SK-N-SH (cell line): Measurements from ENCODE around the gene GPATCH11. TPM values are rescaled to one million over a fixed set of nuclear protein-coding genes. Genes with fewer than 3 reads are reported as not detected.

Experiments used
- CTCF ChIA-PET: fragments of 300-600, 350-600 bp; formaldehyde crosslinking; extraction: SDS; loops from one replicate; lab custom pipeline; 2021; lab: Yijun Ruan, JAX
- POLR2A ChIA-PET: fragments of 350-600 bp; sonication (Branson Sonifier 250); formaldehyde crosslinking; extraction: SDS; loops from one replicate; lab custom pipeline; 2020; ENCODE audit warnings: antibody characterized with exemption, inconsistent platforms; lab: Yijun Ruan, JAX
- DNase-seq: peaks from one replicate; pipeline ENCODE4 v3.0.0; 2012
- H2AFZ ChIP-seq: fragments of 200-600 bp; sonication (generic); 2 replicates; pipeline ENCODE4 v1.8.1; 2016; ENCODE audit warnings: antibody characterized with exemption, mild to moderate bottlenecking, low read depth
- H3F3A ChIP-seq: fragments of 200-600 bp; sonication (generic); replicated peaks from 2 replicates; pipeline ENCODE3; 2016; ENCODE audit warnings: antibody characterized with exemption, mild to moderate bottlenecking; ENCODE audit not compliant: insufficient read depth
- H3K27ac ChIP-seq, 2 experiments: fragments of 200-500 bp in 1 of 2; fragments of 200-600 bp in 1 of 2; sonication (Bioruptor generic) in 1 of 2; sonication (generic), shearing (Covaris generic) in 1 of 2; 2 replicates each; pipeline versions ENCODE4 v1.5.1 to v1.6.1; 2014 to 2016; ENCODE audit warnings: low read depth in 2 of 2, inconsistent platforms in 1 of 2, low read length in 1 of 2, mild to moderate bottlenecking in 1 of 2, mixed read lengths in 1 of 2
- H3K27me3 ChIP-seq: fragments of 200-600 bp; sonication (generic), shearing (Covaris generic); 2 replicates; pipeline ENCODE4 v1.6.1; 2016; ENCODE audit warnings: mixed run types; ENCODE audit not compliant: insufficient read depth
- H3K36me3 ChIP-seq, 2 experiments: fragments of 200-500 bp in 1 of 2; fragments of 200-600 bp in 1 of 2; sonication (Bioruptor generic) in 1 of 2; sonication (generic) in 1 of 2; replicated peaks in 1 of 2; 2 replicates each; pipeline versions ENCODE3 to v1.5.1; 2014 to 2016; ENCODE audit warnings: low read length in 1 of 2, mild to moderate bottlenecking in 1 of 2; ENCODE audit not compliant: insufficient read depth in 2 of 2, control insufficient read depth in 1 of 2
- H3K4me1 ChIP-seq, 2 experiments: fragments of 200-500 bp in 1 of 2; fragments of 200-600 bp in 1 of 2; sonication (Bioruptor generic) in 1 of 2; sonication (generic), shearing (Covaris generic) in 1 of 2; 2 replicates each; pipeline versions ENCODE4 v1.5.1 to v1.6.1; 2014 to 2016; ENCODE audit warnings: low read depth in 1 of 2, low read length in 1 of 2, mixed run types in 1 of 2; ENCODE audit not compliant: insufficient read depth in 2 of 2, control insufficient read depth in 1 of 2
- H3K4me2 ChIP-seq: fragments of 200-600 bp; sonication (generic), shearing (Covaris generic); 2 replicates; pipeline ENCODE4 v1.6.1; 2017; ENCODE audit warnings: mixed run types
- H3K4me3 ChIP-seq, 2 experiments: fragments of 200-500 bp in 1 of 2; fragments of 200-600 bp in 1 of 2; sonication (Bioruptor generic) in 1 of 2; sonication (generic), shearing (Covaris generic) in 1 of 2; 2 replicates each; pipeline versions ENCODE4 v1.5.1 to v1.8.1; 2014 to 2016; ENCODE audit warnings: low read depth in 2 of 2, inconsistent platforms in 1 of 2, low read length in 1 of 2, mild to moderate bottlenecking in 1 of 2, mixed read lengths in 1 of 2, moderate library complexity in 1 of 2
- H3K79me2 ChIP-seq: fragments of 200-600 bp; sonication (generic); 2 replicates; pipeline ENCODE4 v1.8.1; 2017; ENCODE audit warnings: mild to moderate bottlenecking; ENCODE audit not compliant: insufficient read depth
- H3K9ac ChIP-seq: fragments of 200-600 bp; sonication (generic); 2 replicates; pipeline ENCODE4 v1.6.1; 2017; ENCODE audit warnings: mixed run types
- H3K9me2 ChIP-seq: fragments of 200-600 bp; sonication (generic); 2 replicates; pipeline ENCODE4 v1.6.1; 2017; ENCODE audit warnings: mixed run types
- H3K9me3 ChIP-seq: fragments of 200-600 bp; sonication (generic); 2 replicates; pipeline ENCODE4 v1.6.1; 2017; ENCODE audit warnings: mixed run types, mild to moderate bottlenecking, moderate library complexity
- H4K20me1 ChIP-seq: fragments of 200-600 bp; sonication (generic); 2 replicates; pipeline ENCODE4 v1.6.1; 2017; ENCODE audit warnings: mild to moderate bottlenecking, mixed run types; ENCODE audit not compliant: insufficient read depth
- ELF1 ChIP-seq: IDR thresholded peaks from 2 replicates; pipeline ENCODE4 v1.4.0; 2012
- EP300 ChIP-seq, 2 experiments: IDR thresholded peaks; 2 replicates each; pipeline versions ENCODE4 v1.4.0 to v1.6.1; 2012; ENCODE audit warnings: borderline replicate concordance in 1 of 2, low read depth in 1 of 2, low read length in 1 of 2
- EZH2phosphoT487 ChIP-seq: fragments of 200-600 bp; sonication (generic); IDR thresholded peaks from 2 replicates; pipeline ENCODE4 v1.6.1; 2017; ENCODE audit warnings: low read depth, mixed run types, mild to moderate bottlenecking, antibody characterized with exemption, moderate library complexity, borderline replicate concordance
- FOSL2 ChIP-seq: IDR thresholded peaks from 2 replicates; pipeline ENCODE4 v1.4.0; 2012; ENCODE audit warnings: low read depth, mild to moderate bottlenecking, moderate library complexity, borderline replicate concordance
- FOXJ3 ChIP-seq: sonication (generic); formaldehyde crosslinking; IDR thresholded peaks from 2 replicates; pipeline ENCODE4 v1.5.1; 2020; ENCODE audit warnings: mild to moderate bottlenecking, missing genetic modification reagents
- FOXM1 ChIP-seq: IDR thresholded peaks from 2 replicates; pipeline ENCODE4 v1.4.0; 2012; ENCODE audit warnings: low read depth, mild to moderate bottlenecking
- MXI1 ChIP-seq: IDR thresholded peaks from 2 replicates; pipeline ENCODE4 v1.6.1; 2012; ENCODE audit warnings: mild to moderate bottlenecking, low read depth, low read length, improper control_type of control experiment
- NRF1 ChIP-seq: IDR thresholded peaks from 2 replicates; pipeline ENCODE4 v1.6.1; 2012; ENCODE audit warnings: low read depth, mild to moderate bottlenecking, low read length
- RXRA ChIP-seq: IDR thresholded peaks from 2 replicates; pipeline ENCODE4 v1.4.0; 2012; ENCODE audit warnings: low read depth, mild to moderate bottlenecking, borderline replicate concordance
- SMC3 ChIP-seq: IDR thresholded peaks from 2 replicates; pipeline ENCODE4 v1.6.1; 2012; ENCODE audit warnings: low read depth, low read length, improper control_type of control experiment
- USF1 ChIP-seq: IDR thresholded peaks from 2 replicates; pipeline ENCODE4 v1.4.0; 2012; ENCODE audit warnings: low read depth, borderline replicate concordance
- WGBS: methylation state at CpG from one replicate; pipeline ENCODE4 v1.1.6; 2017; ENCODE audit warnings: low lambda C conversion rate; 5-methylcytosine and 5-hydroxymethylcytosine counted together
- polyA plus RNA-seq, 3 experiments: library from polyadenylated mRNA; depleted of rRNA; stranded (reverse); fragments of >200 nt; gene quantifications; 2 replicates each; pipeline ENCODE4 v1.2.3, GENCODE V29; 2012
- TF ChIP-seq, protein P1 (sequence below): IDR thresholded peaks from 2 replicates; pipeline ENCODE4 v1.4.0; 2012; ENCODE audit warnings: low read depth

Gene GPATCH11
- polyA plus RNA-seq, 1 of the 3 experiments (the other 2 are of a cell fraction), result 2.9 TPM

GRCh38 chr2:37080266-37080665, 4.1 kb upstream of the GPATCH11 start:
- Histone ChIP-seq H3K36me3 (peaks cover 31 to 58% of the 10 kb centered on the region in 2 experiments), H3K9me2 (no peaks in the 10 kb centered on the region), H3K9ac (no peak overlapping the region), H3K27ac (no peak overlapping the region), H3F3A (no peaks in the 10 kb centered on the region), H3K4me3 (no peak overlapping the region), H3K4me2 (no peak overlapping the region), H3K9me3 (no peaks in the 10 kb centered on the region), H3K4me1 (peaks cover 9 to 17% of the 10 kb centered on the region in 2 experiments; a peak in 3 of 4 replicates), H2AFZ (no peak overlapping the region), H3K79me2 (peaks cover 38% of the 10 kb centered on the region), H3K27me3 (no peaks in the 10 kb centered on the region), H4K20me1 (no peaks in the 10 kb centered on the region)
- POLR2A ChIA-PET, result no interaction called here
- peak; percentile 32 for DNase-seq
- TF ChIP-seq NRF1, result no peak
- TF ChIP-seq MXI1, result no peak
- CTCF ChIA-PET, result no interaction called here
- WGBS, result 58% methylated on average over 2 of the region's 2 CpGs

GRCh38 chr2:37080689-37081088, 3.6 kb upstream of the GPATCH11 start:
- DNase-seq, result no peak
- 85% methylated on average over 3 of the region's 3 CpGs for WGBS
- peaks cover 28 to 54% of the 10 kb centered on the region in 2 experiments for H3K36me3 ChIP-seq
- H3K9me3 ChIP-seq, result no peaks in the 10 kb centered on the region
- POLR2A ChIA-PET, result no interaction called here
- peaks cover 41% of the 10 kb centered on the region for H3K79me2 ChIP-seq
- no peaks in the 10 kb centered on the region for H3K9me2 ChIP-seq
- TF ChIP-seq EZH2phosphoT487 (no peak), USF1 (no peak), FOSL2 (no peak), EP300 (IDR thresholded peaks at IDR 0.05; ENCODE audit: borderline replicate concordance in 1 of 2, low read depth in 1 of 2, low read length in 1 of 2) (no peak), FOXM1 (no peak), RXRA (no peak), SMC3 (no peak), ELF1 (no peak)
- TF ChIP-seq, protein P1, sequence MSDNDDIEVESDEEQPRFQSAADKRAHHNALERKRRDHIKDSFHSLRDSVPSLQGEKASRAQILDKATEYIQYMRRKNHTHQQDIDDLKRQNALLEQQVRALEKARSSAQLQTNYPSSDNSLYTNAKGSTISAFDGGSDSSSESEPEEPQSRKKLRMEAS, result no peak
- no peaks in the 10 kb centered on the region for H3F3A ChIP-seq
- peaks cover 13 to 17% of the 10 kb centered on the region in 2 experiments; a peak in 3 of 4 replicates for H3K4me1 ChIP-seq
- H3K4me2 ChIP-seq, result no peak overlapping the region
- H2AFZ ChIP-seq, result no peak overlapping the region
- H3K27ac ChIP-seq, result no peak overlapping the region
- CTCF ChIA-PET, result interaction anchor here (1.0 kb wide), 1 partner anchor 18 kb away, joined by 3 read pairs; no protein-coding TSS in a partner anchor
- H4K20me1 ChIP-seq, result no peaks in the 10 kb centered on the region
- no peak overlapping the region for H3K9ac ChIP-seq
- no peaks in the 10 kb centered on the region for H3K27me3 ChIP-seq
- H3K4me3 ChIP-seq, result no peak overlapping the region

DNA sequence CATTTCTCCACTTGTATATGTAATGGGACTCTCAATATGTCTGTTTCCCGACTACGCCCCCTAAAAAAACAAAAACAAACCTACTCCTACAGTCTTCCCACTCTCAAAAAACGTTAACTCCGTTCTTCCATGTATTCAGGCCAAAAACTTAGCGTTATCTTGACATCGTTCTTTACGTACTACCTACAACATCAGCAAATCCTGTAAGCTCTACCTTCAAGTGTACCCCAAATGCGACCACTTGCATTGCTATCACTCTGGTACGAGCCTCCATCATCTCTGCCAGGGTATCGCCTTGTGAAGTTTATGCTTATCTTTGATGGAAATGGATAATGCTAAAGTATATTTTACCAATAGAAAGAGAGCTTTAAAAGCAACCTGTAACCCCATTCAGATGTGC, 479 bp downstream of the GPATCH11 start:
- H3K27me3 ChIP-seq, result no peaks in the 10 kb centered on the region
- peaks cover 43% of the 10 kb centered on the region for H3K79me2 ChIP-seq
- H3K9me3 ChIP-seq, result no peaks in the 10 kb centered on the region
- H3K36me3 ChIP-seq, result peaks cover 21 to 27% of the 10 kb centered on the region in 2 experiments
- ChIA-PET CTCF (interaction anchor here (1.0 kb wide), 1 partner anchor 299 kb away, joined by 3 read pairs; no protein-coding TSS in a partner anchor), POLR2A (no interaction called here)
- peak overlapping the region; percentile 90 for H2AFZ ChIP-seq
- TF ChIP-seq MXI1, result no peak
- TF ChIP-seq FOXJ3, result 0 out of 2 replicates have a peak, but pooled peaks have one; percentile 13
- peaks cover 16 to 17% of the 10 kb centered on the region in 2 experiments; a peak in 3 of 4 replicates for H3K4me1 ChIP-seq
- H3K9ac ChIP-seq, result peak overlapping the region; percentile 60
- H3F3A ChIP-seq, result peaks cover 4% of the 10 kb centered on the region
- no peaks in the 10 kb centered on the region for H3K9me2 ChIP-seq
- whole genome bisulfite sequencing, result 2% methylated on average over 10 of the region's 10 CpGs
- H3K4me3 ChIP-seq, result peak overlapping the region; percentile 78 to 99
- no peak for DNase-seq
- peak overlapping the region; percentile 87 for H3K4me2 ChIP-seq
- no peaks in the 10 kb centered on the region for H4K20me1 ChIP-seq
- H3K27ac ChIP-seq, result peak overlapping the region in 1 of 2 experiments; percentile 23; a peak in 2 of 4 replicates
